Stimulated activated CD8-positive, alpha-beta memory T cell treated with anti-CD3 and anti-CD28 coated beads, Interleukin-7, amount 100 ng/mL, for 48 hours (primary cell): ENCODE data around the gene BRPF3.
A peak's percentile ranks its signal among the peaks of the same experiment; 100 is the strongest.
"Not testable (repeated sequence)": the region's sequence is repeated elsewhere in the genome, so short reads cannot be mapped to it uniquely, and the experiment has no call there.

Source experiments
- DNase-seq, 2 donors: peaks; one replicate each; pipeline ENCODE4 v3.0.0-alpha.2; 2020; ENCODE audit warnings: low read depth in 1 of 2; ENCODE audit errors: extremely low read depth in 1 of 2

The BRPF3 gene

DNA sequence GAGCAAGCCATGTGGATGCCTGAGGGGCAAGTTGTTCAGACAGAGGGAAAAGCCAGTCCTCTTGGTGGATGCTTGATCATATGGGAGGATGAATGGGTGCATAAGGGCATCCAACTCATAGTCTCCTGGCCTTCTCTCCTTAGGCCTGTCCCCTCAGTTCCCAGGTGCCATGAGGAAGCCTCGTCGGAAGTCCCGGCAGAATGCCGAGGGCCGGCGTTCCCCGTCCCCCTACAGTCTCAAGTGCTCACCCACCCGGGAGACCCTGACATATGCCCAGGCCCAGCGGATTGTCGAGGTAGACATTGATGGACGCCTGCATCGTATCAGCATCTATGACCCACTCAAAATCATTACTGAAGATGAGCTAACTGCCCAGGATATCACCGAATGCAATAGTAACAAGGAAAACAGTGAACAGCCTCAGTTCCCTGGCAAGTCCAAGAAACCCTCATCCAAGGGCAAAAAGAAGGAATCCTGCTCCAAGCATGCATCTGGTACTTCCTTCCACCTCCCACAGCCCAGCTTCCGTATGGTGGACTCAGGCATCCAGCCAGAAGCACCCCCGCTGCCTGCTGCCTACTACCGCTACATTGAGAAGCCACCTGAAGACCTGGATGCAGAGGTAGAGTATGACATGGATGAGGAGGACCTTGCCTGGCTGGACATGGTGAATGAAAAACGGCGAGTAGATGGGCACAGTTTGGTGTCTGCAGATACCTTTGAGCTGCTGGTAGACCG lies 3.8 kb downstream of the BRPF3 start:
- no peak for DNase-seq

DNA sequence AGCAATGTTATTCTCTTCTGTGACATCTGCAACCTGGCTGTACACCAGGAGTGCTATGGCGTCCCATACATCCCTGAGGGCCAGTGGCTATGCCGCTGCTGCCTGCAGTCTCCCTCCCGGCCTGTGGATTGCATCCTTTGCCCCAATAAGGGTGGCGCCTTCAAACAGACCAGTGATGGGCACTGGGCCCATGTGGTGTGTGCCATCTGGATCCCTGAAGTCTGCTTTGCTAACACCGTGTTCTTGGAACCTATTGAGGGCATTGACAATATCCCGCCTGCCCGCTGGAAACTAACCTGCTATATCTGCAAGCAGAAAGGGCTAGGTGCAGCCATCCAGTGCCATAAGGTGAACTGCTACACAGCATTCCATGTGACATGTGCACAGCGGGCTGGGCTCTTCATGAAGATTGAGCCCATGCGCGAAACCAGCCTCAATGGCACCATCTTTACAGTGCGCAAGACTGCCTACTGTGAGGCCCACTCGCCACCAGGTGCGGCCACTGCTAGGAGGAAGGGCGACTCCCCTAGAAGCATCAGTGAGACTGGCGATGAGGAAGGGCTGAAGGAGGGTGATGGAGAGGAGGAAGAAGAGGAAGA lies 4.6 kb downstream of the BRPF3 start:
- no peak for DNase-seq

DNA sequence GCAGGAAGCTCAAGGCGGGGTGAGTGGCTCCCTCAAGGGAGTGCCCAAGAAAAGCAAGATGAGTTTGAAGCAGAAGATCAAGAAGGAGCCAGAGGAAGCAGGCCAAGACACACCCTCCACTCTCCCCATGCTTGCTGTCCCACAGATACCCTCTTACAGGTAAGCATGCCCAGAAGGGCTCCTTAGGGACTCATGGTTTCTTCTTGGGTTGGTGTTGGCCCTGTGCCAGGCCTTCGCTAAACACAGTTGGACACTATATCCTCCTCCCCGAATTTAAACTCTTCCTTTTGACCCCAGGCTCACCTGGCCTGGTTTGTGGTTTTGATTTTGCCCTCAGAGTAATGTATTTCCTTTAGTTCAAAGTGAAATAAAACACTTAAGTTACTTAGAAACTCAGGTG lies 5.1 kb downstream of the BRPF3 start:
- DNase-seq = no peak

DNA sequence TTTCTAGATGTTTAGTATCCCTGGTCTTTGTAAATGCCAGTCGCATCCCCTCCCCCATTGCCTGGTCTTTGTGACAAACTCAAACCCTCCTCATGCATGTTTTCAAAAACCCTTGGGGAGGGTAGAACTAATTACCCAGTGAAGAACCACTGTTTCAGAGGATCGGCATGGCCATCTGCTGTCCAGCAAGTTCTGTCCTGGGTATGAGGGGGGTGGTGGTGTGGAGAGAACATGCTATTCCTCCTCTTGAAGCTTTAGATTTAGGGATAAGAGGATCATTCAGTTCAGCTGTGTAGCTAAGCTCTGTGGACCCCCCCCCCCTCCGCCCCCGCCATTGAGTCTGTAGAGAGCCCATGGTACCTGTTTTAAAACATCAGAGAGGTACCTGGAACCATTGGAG lies 5.6 kb downstream of the BRPF3 start:
- no peak for DNase-seq

DNA sequence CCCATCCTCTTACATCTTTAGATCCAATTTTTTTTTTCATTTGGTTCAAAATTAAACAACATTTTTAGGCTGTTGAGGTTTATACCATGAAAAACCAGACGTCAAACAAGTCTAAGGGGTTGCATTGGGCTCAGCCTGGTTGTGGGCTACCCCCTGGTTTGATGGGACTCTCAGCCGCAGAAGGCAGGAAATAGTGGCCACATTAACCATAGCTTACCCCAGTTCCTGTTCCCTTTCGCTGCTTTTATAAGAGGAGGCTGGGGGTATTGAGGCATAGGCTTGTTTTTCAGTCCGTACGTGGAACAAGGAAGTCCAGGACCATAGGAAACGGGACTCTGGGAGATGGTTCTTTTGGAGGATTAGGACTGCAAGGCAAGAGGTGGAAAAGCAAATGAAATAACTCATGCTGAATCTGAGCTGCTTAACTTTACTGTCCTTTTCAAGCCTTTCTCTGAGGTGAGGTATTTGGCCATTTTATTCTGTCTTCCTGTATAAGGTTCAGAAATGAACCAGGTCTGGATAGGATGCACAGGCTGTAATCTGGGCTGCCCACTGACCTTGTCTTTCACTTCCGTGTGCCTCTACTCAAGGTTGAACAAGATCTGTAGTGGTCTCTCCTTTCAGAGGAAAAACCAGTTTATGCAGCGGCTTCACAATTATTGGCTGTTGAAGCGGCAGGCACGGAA lies 7.7 kb downstream of the BRPF3 start:
- peak in 1 of 2 donors; percentile 14 for DNase-seq

DNA sequence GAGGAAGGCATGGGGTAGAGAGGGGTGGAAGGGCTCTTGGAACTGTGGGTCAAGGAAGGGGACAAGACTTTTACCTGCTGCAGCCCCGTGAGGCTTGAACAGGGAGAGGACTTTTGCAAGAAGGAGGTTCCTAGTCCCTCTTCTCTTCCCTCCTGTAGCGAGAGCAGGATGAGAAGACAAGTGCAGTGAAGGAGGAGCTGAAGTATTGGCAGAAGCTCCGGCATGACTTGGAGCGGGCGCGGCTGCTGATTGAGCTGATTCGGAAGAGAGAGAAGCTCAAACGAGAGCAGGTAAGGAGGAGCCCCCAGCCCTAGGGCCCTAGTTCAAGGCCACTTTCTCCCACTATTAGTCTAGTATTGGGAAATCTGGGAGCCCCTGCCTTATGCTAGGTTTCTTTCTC lies 10.6 kb downstream of the BRPF3 start:
- no peak for DNase-seq

DNA sequence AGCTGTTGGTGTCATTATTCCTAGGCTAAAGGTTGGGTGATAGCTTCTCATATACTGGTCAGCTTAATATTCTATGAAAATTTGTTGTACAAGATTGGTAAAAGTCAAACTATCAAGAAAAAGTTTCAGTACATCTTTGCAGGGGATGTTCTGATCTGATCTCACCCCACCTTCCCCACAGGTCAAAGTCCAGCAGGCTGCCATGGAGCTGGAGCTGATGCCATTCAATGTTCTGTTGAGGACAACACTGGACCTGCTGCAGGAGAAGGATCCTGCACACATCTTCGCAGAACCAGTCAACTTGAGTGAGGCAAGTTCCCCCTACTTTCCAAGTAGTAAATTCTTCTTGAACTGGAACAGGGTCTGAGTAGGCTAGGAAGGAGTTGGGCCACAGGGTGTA lies 13.1 kb downstream of the BRPF3 start:
- DNase-seq = no peak

DNA sequence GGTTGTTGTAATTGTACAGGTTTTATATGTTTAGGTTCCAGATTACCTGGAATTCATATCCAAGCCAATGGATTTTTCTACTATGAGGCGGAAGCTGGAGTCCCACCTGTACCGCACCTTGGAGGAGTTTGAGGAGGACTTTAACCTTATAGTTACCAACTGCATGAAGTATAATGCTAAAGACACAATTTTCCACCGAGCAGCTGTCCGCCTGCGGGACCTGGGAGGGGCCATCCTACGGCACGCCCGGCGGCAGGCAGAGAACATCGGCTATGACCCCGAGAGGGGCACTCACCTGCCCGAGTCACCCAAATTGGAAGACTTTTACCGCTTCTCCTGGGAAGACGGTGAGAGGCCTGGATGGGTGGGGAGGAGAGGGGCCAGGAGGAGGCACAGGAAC lies 13.6 kb downstream of the BRPF3 start:
- DNase-seq = no peak

DNA sequence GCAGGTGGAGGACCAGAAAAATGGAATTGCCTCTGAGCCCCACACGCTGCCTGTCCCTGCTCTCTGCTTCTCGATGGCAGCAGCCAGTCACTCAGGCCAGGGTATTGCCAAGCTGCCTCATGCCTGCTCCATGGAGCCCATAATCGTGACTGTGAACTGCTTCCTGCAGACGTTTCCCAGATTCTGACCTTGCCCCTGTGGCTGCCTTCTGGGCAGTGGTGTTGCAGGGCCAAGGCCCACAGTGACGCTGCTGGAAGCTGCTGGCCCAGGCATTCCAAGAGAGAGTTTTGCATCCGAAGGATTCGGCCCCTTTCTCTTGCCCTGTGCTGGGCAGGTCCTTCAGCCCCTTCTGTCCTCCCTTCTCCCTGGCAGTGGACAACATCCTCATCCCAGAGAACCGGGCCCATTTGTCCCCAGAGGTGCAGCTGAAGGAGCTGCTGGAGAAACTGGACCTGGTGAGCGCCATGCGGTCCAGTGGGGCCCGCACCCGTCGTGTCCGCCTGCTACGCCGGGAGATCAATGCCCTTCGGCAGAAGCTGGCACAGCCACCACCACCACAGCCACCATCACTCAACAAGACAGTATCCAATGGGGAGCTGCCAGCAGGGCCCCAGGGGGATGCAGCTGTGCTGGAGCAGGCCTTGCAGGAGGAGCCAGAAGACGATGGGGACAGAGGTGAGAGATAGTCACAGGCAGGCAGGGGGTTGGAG lies 14.5 kb downstream of the BRPF3 start:
- DNase-seq = no peak

- no peak for DNase-seq
Observed at GRCh38 chr6:36216559-36216958, 20.0 kb downstream of the BRPF3 start.

DNA sequence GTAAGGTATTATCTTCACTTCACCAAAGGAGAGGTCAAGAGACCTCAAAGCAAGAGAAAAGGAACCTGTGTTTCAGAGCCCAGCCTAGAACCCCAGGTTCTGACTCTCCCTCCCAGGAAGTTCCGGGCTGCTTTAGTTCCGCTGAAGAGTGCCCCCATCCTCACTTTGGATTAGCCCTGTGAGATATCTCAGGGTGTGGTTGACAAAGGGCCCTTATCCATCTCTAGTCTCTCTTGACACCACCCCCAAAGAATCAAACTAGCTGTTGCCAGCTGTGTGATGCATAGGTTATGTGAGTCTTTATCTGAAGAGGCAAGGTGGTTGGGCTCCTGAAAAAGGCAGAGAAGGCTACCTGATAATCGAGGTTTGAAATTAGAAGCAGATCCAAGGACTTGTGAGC lies 20.6 kb downstream of the BRPF3 start:
- DNase-seq = no peak

DNA sequence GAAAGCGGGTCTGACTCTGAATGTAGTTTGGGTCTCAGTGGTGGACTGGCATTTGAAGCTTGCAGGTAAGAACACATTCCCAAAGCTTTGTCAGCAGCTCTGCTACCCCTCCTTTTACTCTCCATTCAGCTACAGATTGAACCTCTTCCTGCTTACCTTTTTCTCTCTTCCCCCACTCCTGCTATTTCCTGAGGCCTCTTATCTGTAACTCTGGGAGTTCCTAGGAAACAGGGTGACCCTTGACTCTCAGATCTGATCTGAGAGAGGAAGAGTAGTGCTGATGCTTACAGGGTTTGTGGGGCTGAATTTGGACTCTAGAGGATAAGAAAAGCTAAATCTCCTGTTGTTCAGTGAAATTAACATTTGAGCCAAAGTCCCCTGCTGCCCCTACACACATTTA lies 21.4 kb downstream of the BRPF3 start:
- no peak for DNase-seq

- not testable (repeated sequence) for DNase-seq
Observed at GRCh38 chr6:36218516-36218915, 22.0 kb downstream of the BRPF3 start.

- no peak for DNase-seq
Observed at GRCh38 chr6:36219081-36219480, 22.5 kb downstream of the BRPF3 start.

DNA sequence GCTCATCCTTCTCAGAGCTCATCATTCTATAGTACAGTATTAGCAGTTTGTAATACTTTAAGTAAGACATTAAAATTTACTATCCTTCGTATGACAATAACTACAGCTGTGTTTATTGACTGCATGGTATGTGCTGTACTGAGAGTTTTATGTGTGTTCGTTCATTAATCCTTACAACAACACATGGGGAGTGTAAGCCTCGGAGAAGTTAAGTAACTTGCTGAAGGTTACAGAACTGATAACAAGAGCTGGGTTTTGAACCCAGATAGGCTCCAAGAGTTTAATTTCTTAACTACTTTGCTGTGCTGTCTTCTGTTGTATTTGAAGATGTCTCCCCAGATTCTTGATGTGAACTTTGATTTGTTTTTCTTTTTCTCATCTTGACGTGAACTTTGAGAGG lies 23.7 kb downstream of the BRPF3 start:
- no peak for DNase-seq

DNA sequence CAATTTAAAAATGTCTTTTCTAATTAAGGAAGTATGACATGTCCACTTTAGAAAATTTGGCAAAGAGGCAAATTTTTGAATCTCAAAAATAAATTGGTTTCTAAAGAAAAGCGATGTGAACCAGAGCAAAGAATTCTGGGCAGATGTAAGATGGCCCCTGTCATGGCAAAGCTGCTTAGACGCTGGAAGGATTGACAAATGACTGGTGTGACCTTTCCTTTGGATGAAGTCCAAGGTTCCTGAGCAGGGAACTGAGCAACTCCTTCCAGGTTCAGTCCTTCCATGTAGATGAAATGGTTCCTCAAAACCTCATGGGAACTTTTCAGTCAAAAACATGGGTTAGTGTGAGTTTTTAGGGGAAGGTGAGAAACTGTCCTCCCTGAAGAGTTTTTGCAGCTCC lies 25.1 kb downstream of the BRPF3 start:
- DNase-seq = no peak

DNA sequence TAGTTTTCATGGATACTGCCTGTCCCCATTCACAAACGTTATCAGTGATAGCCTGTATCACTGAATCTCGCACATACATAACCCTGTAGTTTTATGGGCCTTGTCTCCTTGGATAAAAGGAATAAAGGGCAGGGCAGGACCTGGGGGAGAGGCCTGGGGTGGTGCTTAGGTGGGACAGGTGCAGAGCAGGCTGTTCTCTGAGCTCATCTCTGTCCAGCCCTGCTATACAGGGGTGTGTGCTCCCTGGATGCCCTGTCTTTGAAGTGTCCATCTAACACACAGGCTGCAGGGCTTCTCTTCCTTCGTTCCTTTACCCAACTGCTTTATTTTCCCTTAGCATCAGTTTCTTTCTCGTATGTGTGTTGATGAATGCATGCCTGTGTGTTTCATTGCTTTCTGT lies 26.4 kb downstream of the BRPF3 start:
- no peak for DNase-seq

- no peak for DNase-seq
Observed at GRCh38 chr6:36223706-36224105, 27.2 kb downstream of the BRPF3 start.

- no peak for DNase-seq
Observed at GRCh38 chr6:36224918-36225461, 28.4 kb downstream of the BRPF3 start.

GRCh38 chr6:36226438-36227047 lies 30.0 kb downstream of the BRPF3 start:
- DNase-seq = no peak
